Measurements from ENCODE around the gene RAB3A. TPM values are rescaled to one million over a fixed set of nuclear protein-coding genes. Genes with fewer than 3 reads are reported as not detected.

The RAB3A gene
- total and polyA plus RNA-seq, 2 donors from 2014 or later = 5.2 to 10.5 TPM

GRCh38 chr19:18196511-18196845, 7.4 kb downstream of the RAB3A start:
- H3K9ac ChIP-seq (ENCODE audit: low read length in 3 of 3) = no peak overlapping the region
- H3K27ac ChIP-seq (ENCODE audit: low read depth in 2 of 2, low read length in 2 of 2) = no peak overlapping the region
- no peaks in the 10 kb centered on the region for H3K27me3 ChIP-seq (ENCODE audit: control insufficient read depth, insufficient read depth, low read length)
- TF ChIP-seq CTCF (IDR thresholded peaks at IDR 0.05; ENCODE audit: borderline replicate concordance, extremely low read depth, insufficient read depth) = no peak
- DNase-seq (no peak), FAIRE-seq (no peak)
- peaks cover 0 to 28% (median 8%) of the 10 kb centered on the region in 3 donors for H3K36me3 ChIP-seq (ENCODE audit: control insufficient read depth in 2 of 3, insufficient read depth in 3 of 3, low read length in 3 of 3)
- peaks cover 0 to 11% (median 9%) of the 10 kb centered on the region in 3 donors for H3K4me1 ChIP-seq (ENCODE audit: control insufficient read depth in 2 of 3, insufficient read depth in 2 of 3, low read depth in 1 of 3, low read length in 3 of 3)
- intact Hi-C loops (cut with DNase I) = loop anchor here (10.0 kb wide), 1 partner anchor 58 kb away; a partner anchor contains a TSS
- no peak overlapping the region for H3K4me3 ChIP-seq (ENCODE audit: low read length in 3 of 3)
- H3K9me3 ChIP-seq (ENCODE audit: control insufficient read depth in 2 of 3, insufficient read depth in 1 of 3, low read length in 3 of 3) = no peaks in the 10 kb centered on the region

- peak overlapping the region in 1 of 3 donors; percentile 76 for H3K4me3 ChIP-seq (ENCODE audit: low read length in 3 of 3)
Observed at GRCh38 chr19:18194554-18195238, 9.1 kb downstream of the RAB3A start.

GRCh38 chr19:18194181-18194530, 9.7 kb downstream of the RAB3A start:
- no peak for FAIRE-seq
- no peak for DNase-seq
- peaks cover 0 to 11% (median 9%) of the 10 kb centered on the region in 3 donors for H3K4me1 ChIP-seq (ENCODE audit: control insufficient read depth in 2 of 3, insufficient read depth in 2 of 3, low read depth in 1 of 3, low read length in 3 of 3)
- peak overlapping the region; percentile 16 to 76 (median 59) for H3K4me3 ChIP-seq (ENCODE audit: low read length in 3 of 3)
- no peak overlapping the region for H3K27ac ChIP-seq (ENCODE audit: low read depth in 2 of 2, low read length in 2 of 2)
- no peaks in the 10 kb centered on the region for H3K9me3 ChIP-seq (ENCODE audit: control insufficient read depth in 2 of 3, insufficient read depth in 1 of 3, low read length in 3 of 3)
- no peak for TF ChIP-seq CTCF (IDR thresholded peaks at IDR 0.05; ENCODE audit: borderline replicate concordance, extremely low read depth, insufficient read depth)
- intact Hi-C loops (cut with DNase I) = loop anchor here (10.0 kb wide), 1 partner anchor 61 kb away; a partner anchor contains a TSS
- peak overlapping the region in 1 of 3 donors; percentile 77 for H3K9ac ChIP-seq (ENCODE audit: low read length in 3 of 3)
- H3K36me3 ChIP-seq (ENCODE audit: control insufficient read depth in 2 of 3, insufficient read depth in 3 of 3, low read length in 3 of 3) = peaks cover 0 to 20% (median 8%) of the 10 kb centered on the region in 3 donors
- H3K27me3 ChIP-seq (ENCODE audit: control insufficient read depth, insufficient read depth, low read length) = no peaks in the 10 kb centered on the region

More at GRCh38 chr19:18194554-18195238, 9.1 kb downstream of the RAB3A start:
- Histone ChIP-seq H3K9ac (ENCODE audit: low read length in 3 of 3) (peak overlapping the region in 1 of 3 donors; percentile 24), H3K27ac (ENCODE audit: low read depth in 2 of 2, low read length in 2 of 2) (peak overlapping the region in 1 of 2 donors; percentile 28), H3K27me3 (ENCODE audit: control insufficient read depth, insufficient read depth, low read length) (no peaks in the 10 kb centered on the region), H3K4me1 (ENCODE audit: control insufficient read depth in 2 of 3, insufficient read depth in 2 of 3, low read depth in 1 of 3, low read length in 3 of 3) (peaks cover 0 to 11% (median 9%) of the 10 kb centered on the region in 3 donors), H3K9me3 (ENCODE audit: control insufficient read depth in 2 of 3, insufficient read depth in 1 of 3, low read length in 3 of 3) (no peaks in the 10 kb centered on the region), H3K36me3 (ENCODE audit: control insufficient read depth in 2 of 3, insufficient read depth in 3 of 3, low read length in 3 of 3) (peaks cover 0 to 22% (median 8%) of the 10 kb centered on the region in 3 donors)
- no peak for TF ChIP-seq CTCF (IDR thresholded peaks at IDR 0.05; ENCODE audit: borderline replicate concordance, extremely low read depth, insufficient read depth)
- intact Hi-C loops (cut with DNase I) = loop anchor here (10.0 kb wide), 1 partner anchor 60 kb away; a partner anchor contains a TSS
- DNase-seq (peak in 2 of 5 donors; percentile 33 to 67), FAIRE-seq (no peak)
